ENCODE data around the gene RGMB.

DNA sequence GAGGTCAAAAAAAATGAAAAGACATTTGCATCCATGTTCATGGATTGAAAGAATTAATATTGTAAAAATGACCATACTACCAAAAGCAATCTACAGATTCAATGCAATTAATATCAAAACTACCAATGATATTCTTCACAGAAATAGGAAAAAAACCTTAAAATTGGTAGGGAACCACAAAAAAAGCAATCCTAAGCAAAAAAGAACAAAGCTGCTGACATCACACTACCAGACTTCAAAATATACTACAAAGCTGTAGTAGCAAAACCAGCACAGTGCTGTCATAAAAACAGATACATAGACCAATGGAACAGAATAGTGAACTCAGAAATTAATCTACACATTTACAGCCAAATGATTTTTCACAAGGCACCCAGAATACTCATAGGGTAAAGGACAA is 34.3 kb downstream of the RGMB start:
- no peak for TF ChIP-seq FOXP2 (optimal IDR thresholded peaks at IDR 0.05; ENCODE audit: borderline replicate concordance, extremely low read depth, extremely low read length, insufficient read depth)
- TF ChIP-seq, protein P1, sequence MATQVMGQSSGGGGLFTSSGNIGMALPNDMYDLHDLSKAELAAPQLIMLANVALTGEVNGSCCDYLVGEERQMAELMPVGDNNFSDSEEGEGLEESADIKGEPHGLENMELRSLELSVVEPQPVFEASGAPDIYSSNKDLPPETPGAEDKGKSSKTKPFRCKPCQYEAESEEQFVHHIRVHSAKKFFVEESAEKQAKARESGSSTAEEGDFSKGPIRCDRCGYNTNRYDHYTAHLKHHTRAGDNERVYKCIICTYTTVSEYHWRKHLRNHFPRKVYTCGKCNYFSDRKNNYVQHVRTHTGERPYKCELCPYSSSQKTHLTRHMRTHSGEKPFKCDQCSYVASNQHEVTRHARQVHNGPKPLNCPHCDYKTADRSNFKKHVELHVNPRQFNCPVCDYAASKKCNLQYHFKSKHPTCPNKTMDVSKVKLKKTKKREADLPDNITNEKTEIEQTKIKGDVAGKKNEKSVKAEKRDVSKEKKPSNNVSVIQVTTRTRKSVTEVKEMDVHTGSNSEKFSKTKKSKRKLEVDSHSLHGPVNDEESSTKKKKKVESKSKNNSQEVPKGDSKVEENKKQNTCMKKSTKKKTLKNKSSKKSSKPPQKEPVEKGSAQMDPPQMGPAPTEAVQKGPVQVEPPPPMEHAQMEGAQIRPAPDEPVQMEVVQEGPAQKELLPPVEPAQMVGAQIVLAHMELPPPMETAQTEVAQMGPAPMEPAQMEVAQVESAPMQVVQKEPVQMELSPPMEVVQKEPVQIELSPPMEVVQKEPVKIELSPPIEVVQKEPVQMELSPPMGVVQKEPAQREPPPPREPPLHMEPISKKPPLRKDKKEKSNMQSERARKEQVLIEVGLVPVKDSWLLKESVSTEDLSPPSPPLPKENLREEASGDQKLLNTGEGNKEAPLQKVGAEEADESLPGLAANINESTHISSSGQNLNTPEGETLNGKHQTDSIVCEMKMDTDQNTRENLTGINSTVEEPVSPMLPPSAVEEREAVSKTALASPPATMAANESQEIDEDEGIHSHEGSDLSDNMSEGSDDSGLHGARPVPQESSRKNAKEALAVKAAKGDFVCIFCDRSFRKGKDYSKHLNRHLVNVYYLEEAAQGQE (IDR thresholded peaks at IDR 0.05; ENCODE audit: insufficient read depth in 1 of 2, low read depth in 2 of 2, low read length in 2 of 2): no peak
- no peak for TF ChIP-seq POLR2AphosphoS5 (IDR thresholded peaks at IDR 0.05; ENCODE audit: low read depth, low read length)
- TF ChIP-seq TAF1 (IDR thresholded peaks at IDR 0.05; ENCODE audit: borderline replicate concordance, insufficient read depth, low read length): no peak
- no peak for TF ChIP-seq SIN3A (IDR thresholded peaks at IDR 0.05; ENCODE audit: borderline replicate concordance, insufficient read depth, low read length)
